ENCODE results near the gene POLR2H. TPM values are rescaled to one million over a fixed set of nuclear protein-coding genes. Genes with fewer than 3 reads are reported as not detected.

The POLR2H gene
- total RNA-seq, 1 donor from 2014 or later = 24.3 TPM

GRCh38 chr3:184323696-184324095 is 37.8 kb upstream of the POLR2H start:
- Histone ChIP-seq H3K4me1 (peaks cover 55% of the 10 kb centered on the region), H3K36me3 (peaks cover 85% of the 10 kb centered on the region)

GRCh38 chr3:184325269-184325668 is 36.2 kb upstream of the POLR2H start:
- DNase-seq = no peak
- Histone ChIP-seq H3K4me1 (peaks cover 41% of the 10 kb centered on the region), H3K27ac (replicated peaks) (no peak overlapping the region), H3K9me3 (replicated peaks) (no peaks in the 10 kb centered on the region), H3K4me3 (no peak overlapping the region), H3K27me3 (ENCODE audit: low read depth) (no peaks in the 10 kb centered on the region), H3K36me3 (peaks cover 100% of the 10 kb centered on the region)
- intact Hi-C loops (cut with micrococcal nuclease) = no loop called here
- TF ChIP-seq CTCF (IDR thresholded peaks at IDR 0.05; ENCODE audit: borderline replicate concordance) = no peak

More at GRCh38 chr3:184323696-184324095, 37.8 kb upstream of the POLR2H start:
- H3K9me3 ChIP-seq (replicated peaks) = no peaks in the 10 kb centered on the region
- no peaks in the 10 kb centered on the region for H3K27me3 ChIP-seq (ENCODE audit: low read depth)
- peak overlapping the region; percentile 92 for H3K27ac ChIP-seq (replicated peaks)
- intact Hi-C loops (cut with micrococcal nuclease) = no loop called here
- no peak overlapping the region for H3K4me3 ChIP-seq
- TF ChIP-seq CTCF (IDR thresholded peaks at IDR 0.05; ENCODE audit: borderline replicate concordance) = no peak
- DNase-seq = no peak

GRCh38 chr3:184325715-184326369 is 35.7 kb upstream of the POLR2H start:
- no peak overlapping the region for H3K27ac ChIP-seq (replicated peaks)
- TF ChIP-seq CTCF (IDR thresholded peaks at IDR 0.05; ENCODE audit: borderline replicate concordance) = no peak

GRCh38 chr3:184327171-184327570 is 34.3 kb upstream of the POLR2H start:
- no peak for TF ChIP-seq CTCF (IDR thresholded peaks at IDR 0.05; ENCODE audit: borderline replicate concordance)
- DNase-seq = no peak
- intact Hi-C loops (cut with micrococcal nuclease) = no loop called here
- H3K9me3 ChIP-seq (replicated peaks) = no peaks in the 10 kb centered on the region
- H3K4me1 ChIP-seq = peaks cover 33% of the 10 kb centered on the region
- no peaks in the 10 kb centered on the region for H3K27me3 ChIP-seq (ENCODE audit: low read depth)
- no peak overlapping the region for H3K4me3 ChIP-seq
- H3K36me3 ChIP-seq = peaks cover 98% of the 10 kb centered on the region
- no peak overlapping the region for H3K27ac ChIP-seq (replicated peaks)

More at GRCh38 chr3:184325715-184326369, 35.7 kb upstream of the POLR2H start:
- H3K9me3 ChIP-seq (replicated peaks) = no peaks in the 10 kb centered on the region
- no peak for DNase-seq
- intact Hi-C loops (cut with micrococcal nuclease) = no loop called here
- H3K27me3 ChIP-seq (ENCODE audit: low read depth) = no peaks in the 10 kb centered on the region
- H3K4me3 ChIP-seq = no peak overlapping the region
- H3K4me1 ChIP-seq = peaks cover 36% of the 10 kb centered on the region
- H3K36me3 ChIP-seq = peaks cover 98% of the 10 kb centered on the region

GRCh38 chr3:184328516-184328915 is 33.0 kb upstream of the POLR2H start:
- Histone ChIP-seq H3K27me3 (ENCODE audit: low read depth) (no peaks in the 10 kb centered on the region), H3K4me3 (no peak overlapping the region), H3K4me1 (peaks cover 27% of the 10 kb centered on the region), H3K27ac (replicated peaks) (no peak overlapping the region), H3K9me3 (replicated peaks) (no peaks in the 10 kb centered on the region), H3K36me3 (peaks cover 98% of the 10 kb centered on the region)
- DNase-seq = no peak
- intact Hi-C loops (cut with micrococcal nuclease) = no loop called here
- TF ChIP-seq CTCF (IDR thresholded peaks at IDR 0.05; ENCODE audit: borderline replicate concordance) = no peak
